Measurements from ENCODE around the gene IRGC.

DNA sequence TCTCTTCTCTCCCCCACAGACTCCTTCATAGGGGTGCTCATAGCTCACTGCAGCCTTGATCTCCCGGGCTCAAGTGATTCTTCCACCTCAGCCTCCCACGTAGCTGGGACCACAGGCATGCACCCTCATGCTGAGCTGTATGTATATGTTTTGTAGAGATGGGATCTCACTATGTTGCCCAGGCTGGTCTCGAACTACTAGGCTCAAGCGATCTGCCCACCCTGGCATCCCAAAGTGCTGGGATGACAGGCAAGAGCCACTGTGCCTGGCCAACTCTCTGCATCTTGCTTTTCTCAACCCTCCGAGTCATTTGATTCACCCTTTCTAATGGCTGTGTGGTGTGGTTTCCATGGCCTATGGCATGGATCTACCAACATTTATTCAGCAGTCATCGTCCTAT, 10.1 kb upstream of the IRGC start:
- TF ChIP-seq, protein P1, sequence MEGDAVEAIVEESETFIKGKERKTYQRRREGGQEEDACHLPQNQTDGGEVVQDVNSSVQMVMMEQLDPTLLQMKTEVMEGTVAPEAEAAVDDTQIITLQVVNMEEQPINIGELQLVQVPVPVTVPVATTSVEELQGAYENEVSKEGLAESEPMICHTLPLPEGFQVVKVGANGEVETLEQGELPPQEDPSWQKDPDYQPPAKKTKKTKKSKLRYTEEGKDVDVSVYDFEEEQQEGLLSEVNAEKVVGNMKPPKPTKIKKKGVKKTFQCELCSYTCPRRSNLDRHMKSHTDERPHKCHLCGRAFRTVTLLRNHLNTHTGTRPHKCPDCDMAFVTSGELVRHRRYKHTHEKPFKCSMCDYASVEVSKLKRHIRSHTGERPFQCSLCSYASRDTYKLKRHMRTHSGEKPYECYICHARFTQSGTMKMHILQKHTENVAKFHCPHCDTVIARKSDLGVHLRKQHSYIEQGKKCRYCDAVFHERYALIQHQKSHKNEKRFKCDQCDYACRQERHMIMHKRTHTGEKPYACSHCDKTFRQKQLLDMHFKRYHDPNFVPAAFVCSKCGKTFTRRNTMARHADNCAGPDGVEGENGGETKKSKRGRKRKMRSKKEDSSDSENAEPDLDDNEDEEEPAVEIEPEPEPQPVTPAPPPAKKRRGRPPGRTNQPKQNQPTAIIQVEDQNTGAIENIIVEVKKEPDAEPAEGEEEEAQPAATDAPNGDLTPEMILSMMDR (IDR thresholded peaks at IDR 0.05 in 4 of 5, conservative IDR thresholded peaks at IDR 0.05 in 1 of 5): no peak
- no peak for TF ChIP-seq POLR2A (IDR thresholded peaks at IDR 0.05)
